ENCODE data around the gene RAI1.
"Not testable (repeated sequence)": the region's sequence is repeated elsewhere in the genome, so short reads cannot be mapped to it uniquely, and the experiment has no call there.

The RAI1 gene

DNA sequence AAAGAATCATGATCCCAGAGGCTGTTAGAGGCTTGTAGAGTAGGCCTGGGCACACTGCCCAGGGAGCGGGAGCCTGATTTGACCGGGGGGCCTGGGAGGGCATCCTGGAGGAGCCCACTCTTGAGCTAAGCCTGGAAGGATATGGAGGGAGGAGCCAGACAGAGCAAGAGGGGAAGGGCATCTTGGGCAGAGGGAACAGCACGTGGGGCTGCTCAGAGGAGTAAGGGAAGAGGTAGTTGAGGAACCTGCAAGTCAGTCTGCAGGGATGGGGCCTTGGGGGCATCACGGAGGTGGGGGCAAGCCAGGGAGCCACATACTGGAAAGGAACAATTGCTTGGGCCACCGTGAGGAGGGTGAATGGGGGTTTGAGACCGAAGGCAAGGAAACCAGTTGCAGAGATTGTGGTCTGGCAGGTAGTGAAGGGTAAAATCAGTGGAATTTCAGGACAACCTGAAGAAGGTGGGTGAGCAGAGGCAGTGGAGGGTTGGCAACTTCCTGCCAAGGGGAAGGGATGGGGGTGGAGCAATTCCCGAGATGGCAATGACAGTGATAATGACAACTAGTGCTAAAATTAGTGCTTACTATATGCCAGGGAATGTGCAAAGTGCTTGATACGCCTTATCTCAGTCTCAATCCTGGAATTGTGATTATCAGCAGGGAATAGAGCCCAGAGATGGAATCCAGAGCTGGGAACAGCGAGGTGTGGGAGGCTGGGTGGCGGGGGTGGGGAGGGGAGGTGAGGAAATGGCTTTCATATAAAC is 9.7 kb upstream of the RAI1 start:
- no peak overlapping the region for H3K4me3 ChIP-seq (ENCODE audit: low read depth, low read length)
- TF ChIP-seq, protein P1, sequence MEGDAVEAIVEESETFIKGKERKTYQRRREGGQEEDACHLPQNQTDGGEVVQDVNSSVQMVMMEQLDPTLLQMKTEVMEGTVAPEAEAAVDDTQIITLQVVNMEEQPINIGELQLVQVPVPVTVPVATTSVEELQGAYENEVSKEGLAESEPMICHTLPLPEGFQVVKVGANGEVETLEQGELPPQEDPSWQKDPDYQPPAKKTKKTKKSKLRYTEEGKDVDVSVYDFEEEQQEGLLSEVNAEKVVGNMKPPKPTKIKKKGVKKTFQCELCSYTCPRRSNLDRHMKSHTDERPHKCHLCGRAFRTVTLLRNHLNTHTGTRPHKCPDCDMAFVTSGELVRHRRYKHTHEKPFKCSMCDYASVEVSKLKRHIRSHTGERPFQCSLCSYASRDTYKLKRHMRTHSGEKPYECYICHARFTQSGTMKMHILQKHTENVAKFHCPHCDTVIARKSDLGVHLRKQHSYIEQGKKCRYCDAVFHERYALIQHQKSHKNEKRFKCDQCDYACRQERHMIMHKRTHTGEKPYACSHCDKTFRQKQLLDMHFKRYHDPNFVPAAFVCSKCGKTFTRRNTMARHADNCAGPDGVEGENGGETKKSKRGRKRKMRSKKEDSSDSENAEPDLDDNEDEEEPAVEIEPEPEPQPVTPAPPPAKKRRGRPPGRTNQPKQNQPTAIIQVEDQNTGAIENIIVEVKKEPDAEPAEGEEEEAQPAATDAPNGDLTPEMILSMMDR (IDR thresholded peaks at IDR 0.05; ENCODE audit: low read depth, low read length): no peak

- TF ChIP-seq, protein P1 (IDR thresholded peaks at IDR 0.05; ENCODE audit: low read depth, low read length): no peak
- no peak overlapping the region for H3K4me3 ChIP-seq (ENCODE audit: low read depth, low read length)
These were observed 8.5 kb upstream of the RAI1 start for GRCh38 chr17:17672453-17673368.

- TF ChIP-seq, protein P1 (IDR thresholded peaks at IDR 0.05; ENCODE audit: low read depth, low read length): no peak
- no peak overlapping the region for H3K4me3 ChIP-seq (ENCODE audit: low read depth, low read length)
These were observed 5.8 kb upstream of the RAI1 start for GRCh38 chr17:17675416-17675815.

- TF ChIP-seq, protein P1 (IDR thresholded peaks at IDR 0.05; ENCODE audit: low read depth, low read length): no peak
- H3K4me3 ChIP-seq (ENCODE audit: low read depth, low read length): no peak overlapping the region
These were observed 5.2 kb upstream of the RAI1 start for GRCh38 chr17:17675925-17676534.

DNA sequence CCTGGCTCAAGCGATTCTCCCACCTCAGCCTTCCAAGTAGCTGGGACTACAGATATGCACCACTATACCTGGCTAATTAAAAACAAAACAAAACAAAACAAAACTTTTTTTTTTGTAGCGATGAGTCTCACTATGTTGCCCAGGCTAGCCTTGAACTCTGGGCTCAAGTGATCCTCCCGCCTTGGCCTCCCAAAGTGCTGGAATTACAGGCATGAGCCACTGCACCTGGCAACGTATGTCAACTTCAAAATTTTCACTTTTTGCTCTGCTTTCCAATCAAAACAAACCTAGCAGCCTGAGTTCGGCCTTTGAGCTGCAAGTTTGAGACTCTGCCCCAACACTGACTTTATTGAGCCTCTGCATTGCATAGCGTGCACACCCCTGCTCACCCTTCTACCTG is 4.5 kb upstream of the RAI1 start:
- no peak overlapping the region for H3K4me3 ChIP-seq (ENCODE audit: low read depth, low read length)
- TF ChIP-seq, protein P1 (IDR thresholded peaks at IDR 0.05; ENCODE audit: low read depth, low read length): no peak

DNA sequence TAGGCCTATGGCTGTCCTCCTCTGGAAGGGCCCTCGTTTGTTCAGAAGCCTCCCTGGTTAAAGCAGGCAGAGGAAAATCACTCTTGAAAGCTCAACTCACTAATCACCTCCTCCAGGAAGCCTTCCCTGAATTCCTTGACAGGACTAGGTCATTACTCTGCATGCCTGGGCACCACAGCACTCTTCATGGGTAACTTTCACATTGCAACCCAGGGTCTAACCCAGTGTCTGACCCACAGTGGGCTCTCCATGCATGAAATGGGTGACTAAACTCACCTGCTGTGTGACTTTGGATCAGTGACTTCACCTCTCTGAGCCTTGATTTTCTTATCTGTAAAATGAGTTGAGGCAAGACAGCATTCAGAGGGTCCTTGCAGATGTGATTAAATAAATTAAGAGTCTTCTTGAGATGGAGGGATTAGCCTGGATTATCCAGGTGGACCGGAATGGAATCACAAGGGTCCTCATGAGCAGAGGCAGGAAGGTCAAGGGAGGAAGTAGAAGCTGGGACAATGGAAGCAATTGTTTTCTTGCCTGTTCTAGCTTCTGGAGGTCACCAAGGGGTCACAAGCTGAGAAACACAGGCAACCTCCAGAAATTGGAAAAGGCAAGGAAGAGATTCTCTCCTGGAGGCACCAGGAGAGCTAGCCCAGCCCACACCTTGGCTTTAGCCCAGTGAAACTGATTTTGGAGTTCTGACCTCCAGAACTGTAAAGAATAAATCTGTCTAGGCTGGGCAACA is 3.8 kb upstream of the RAI1 start:
- H3K4me3 ChIP-seq (ENCODE audit: low read depth, low read length): no peak overlapping the region
- TF ChIP-seq, protein P1 (IDR thresholded peaks at IDR 0.05; ENCODE audit: low read depth, low read length): no peak

- not testable (repeated sequence) for H3K4me3 ChIP-seq (ENCODE audit: low read depth, low read length)
These were observed 3.1 kb upstream of the RAI1 start for GRCh38 chr17:17678063-17678699.
